GM10266 (cell line): ENCODE measurements around the gene SON.

ENCODE experiments used
- DNase-seq: peaks from one replicate; pipeline ENCODE4 v3.0.0; 2012; ENCODE audit errors: extremely low spot score
- CTCF ChIP-seq: IDR thresholded peaks from 2 replicates; pipeline ENCODE4 v1.5.1; 2012; ENCODE audit warnings: mild to moderate bottlenecking, low read depth; ENCODE audit not compliant: control insufficient read depth, insufficient read depth; ENCODE audit errors: missing control alignments

SON gene

DNA sequence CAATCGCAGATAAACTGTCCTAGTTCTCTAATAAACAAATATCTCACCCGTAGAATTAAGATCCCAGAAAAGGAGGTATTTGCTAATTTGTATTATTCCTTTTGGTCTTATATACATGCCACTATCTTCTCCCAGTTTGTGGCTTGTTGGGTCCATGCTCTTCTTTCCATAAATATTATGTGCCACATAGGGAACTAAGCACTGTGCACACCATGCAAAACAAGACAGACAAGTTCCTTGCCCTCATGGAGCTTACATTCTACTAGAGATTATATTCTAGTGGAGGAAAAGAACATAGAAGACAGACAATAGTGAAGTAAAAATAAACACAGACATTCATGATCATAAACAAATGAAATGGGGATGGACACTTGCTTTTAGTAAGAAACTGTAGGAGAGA lies 5.6 kb upstream of the SON start:
- TF ChIP-seq CTCF = no peak
- no peak for DNase-seq

DNA sequence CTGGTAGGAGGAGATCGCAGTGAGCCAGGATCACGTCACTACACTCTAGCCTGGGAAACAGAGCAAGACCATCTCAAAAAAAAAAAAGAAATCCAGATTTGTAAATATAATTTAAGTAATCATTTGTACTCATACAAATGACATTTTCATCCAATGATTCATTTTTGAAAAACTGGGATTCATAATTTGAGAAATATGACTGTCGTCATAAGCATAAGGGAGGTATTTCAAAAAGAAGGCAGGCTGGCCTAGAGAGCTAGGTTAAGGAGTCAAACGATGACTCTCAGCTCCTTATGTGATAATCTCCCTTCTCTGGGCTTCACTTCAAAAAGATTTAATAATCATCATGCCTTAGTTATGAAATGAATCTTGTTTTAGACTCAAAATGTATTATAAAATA lies 3.2 kb upstream of the SON start:
- DNase-seq = no peak
- TF ChIP-seq CTCF = no peak

DNA sequence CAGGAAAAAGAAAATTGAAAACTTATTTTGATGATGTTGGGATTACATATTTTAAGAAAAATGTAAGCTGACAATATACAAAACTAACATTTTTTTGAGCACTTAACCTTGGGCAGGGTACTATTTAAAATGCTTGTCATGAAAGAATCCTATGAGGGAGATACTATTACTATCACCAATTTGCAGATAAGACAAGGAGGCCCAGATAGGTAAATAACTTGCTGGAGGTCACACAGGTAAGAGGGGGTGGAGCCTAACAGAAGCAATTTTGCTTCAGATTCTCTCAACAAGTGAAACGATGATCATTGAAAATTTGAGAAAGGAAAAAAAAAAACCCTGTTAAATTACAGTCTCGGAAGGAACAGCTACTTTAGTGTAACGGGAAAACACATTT lies 2.1 kb upstream of the SON start:
- no peak for DNase-seq
- TF ChIP-seq CTCF = no peak

DNA sequence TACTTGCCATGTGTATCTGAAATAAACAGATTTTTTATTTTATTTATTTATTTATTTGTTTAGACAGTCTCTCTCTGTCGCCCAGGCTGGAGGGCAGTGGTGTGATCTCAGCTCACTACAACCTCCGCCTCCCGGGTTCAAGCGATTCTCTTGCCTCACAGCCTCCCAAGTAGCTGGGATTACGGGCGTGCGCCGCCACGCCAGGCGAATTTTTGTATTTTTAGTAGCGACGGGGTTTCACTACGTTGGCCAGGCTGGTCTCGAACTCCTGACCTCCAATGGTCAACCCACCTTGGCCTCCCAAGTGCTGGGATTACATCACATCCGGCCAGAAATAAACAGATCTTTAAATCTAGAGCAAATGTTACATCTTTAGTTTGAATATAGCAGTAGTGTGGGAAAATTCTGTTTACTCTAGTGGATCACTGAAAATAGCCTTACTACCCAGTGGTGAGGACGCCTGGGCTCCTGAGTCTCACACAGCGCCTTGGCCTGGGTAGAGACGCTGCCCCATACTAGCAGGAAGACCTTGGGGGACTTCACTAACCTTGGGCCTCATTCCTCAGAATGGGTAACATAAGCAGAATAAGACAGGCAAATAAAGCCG lies 1.6 kb upstream of the SON start:
- TF ChIP-seq CTCF = no peak
- no peak for DNase-seq

GRCh38 chr21:33541756-33542639 lies 840 bp upstream of the SON start, which contains the start of gene GART:
Gene GART (minus strand): TSS chr21:33542117. CDS start chr21:33539315, 2,802 bp downstream.
- TF ChIP-seq CTCF = no peak
- peak; percentile 77 for DNase-seq

- peak; percentile 55 for DNase-seq
- TF ChIP-seq CTCF = no peak
These were observed 779 bp downstream of the SON start for GRCh38 chr21:33543505-33544129.
